Retinal pigment epithelial cell (primary cell): ENCODE measurements around the gene ABR.
A peak's percentile ranks its signal among the peaks of the same experiment; 100 is the strongest.

Source experiments
- DNase-seq: peaks from one replicate; pipeline ENCODE4 v3.0.0-alpha.2; 2010; ENCODE audit warnings: low read depth
- H3K4me3 ChIP-seq: 2 replicates; pipeline ENCODE4 v1.5.1; 2011; ENCODE audit warnings: mild to moderate bottlenecking, low read length, control low read depth, moderate library complexity
- TF ChIP-seq, protein P1 (sequence below): conservative IDR thresholded peaks from 2 replicates; pipeline ENCODE4 v1.5.1; 2011; ENCODE audit warnings: low read depth, low read length, control low read depth, inconsistent platforms

ABR gene

GRCh38 chr17:1188812-1189504 is 9.2 kb upstream of the ABR start:
- DNase-seq = peak; percentile 97
- TF ChIP-seq, protein P1, sequence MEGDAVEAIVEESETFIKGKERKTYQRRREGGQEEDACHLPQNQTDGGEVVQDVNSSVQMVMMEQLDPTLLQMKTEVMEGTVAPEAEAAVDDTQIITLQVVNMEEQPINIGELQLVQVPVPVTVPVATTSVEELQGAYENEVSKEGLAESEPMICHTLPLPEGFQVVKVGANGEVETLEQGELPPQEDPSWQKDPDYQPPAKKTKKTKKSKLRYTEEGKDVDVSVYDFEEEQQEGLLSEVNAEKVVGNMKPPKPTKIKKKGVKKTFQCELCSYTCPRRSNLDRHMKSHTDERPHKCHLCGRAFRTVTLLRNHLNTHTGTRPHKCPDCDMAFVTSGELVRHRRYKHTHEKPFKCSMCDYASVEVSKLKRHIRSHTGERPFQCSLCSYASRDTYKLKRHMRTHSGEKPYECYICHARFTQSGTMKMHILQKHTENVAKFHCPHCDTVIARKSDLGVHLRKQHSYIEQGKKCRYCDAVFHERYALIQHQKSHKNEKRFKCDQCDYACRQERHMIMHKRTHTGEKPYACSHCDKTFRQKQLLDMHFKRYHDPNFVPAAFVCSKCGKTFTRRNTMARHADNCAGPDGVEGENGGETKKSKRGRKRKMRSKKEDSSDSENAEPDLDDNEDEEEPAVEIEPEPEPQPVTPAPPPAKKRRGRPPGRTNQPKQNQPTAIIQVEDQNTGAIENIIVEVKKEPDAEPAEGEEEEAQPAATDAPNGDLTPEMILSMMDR = no peak
- no peak overlapping the region for H3K4me3 ChIP-seq

GRCh38 chr17:1186923-1187771 is 7.4 kb upstream of the ABR start:
- DNase-seq = peak; percentile 69
- peak overlapping the region; percentile 46 for H3K4me3 ChIP-seq
- TF ChIP-seq, protein P1 = peak; percentile 98

DNA sequence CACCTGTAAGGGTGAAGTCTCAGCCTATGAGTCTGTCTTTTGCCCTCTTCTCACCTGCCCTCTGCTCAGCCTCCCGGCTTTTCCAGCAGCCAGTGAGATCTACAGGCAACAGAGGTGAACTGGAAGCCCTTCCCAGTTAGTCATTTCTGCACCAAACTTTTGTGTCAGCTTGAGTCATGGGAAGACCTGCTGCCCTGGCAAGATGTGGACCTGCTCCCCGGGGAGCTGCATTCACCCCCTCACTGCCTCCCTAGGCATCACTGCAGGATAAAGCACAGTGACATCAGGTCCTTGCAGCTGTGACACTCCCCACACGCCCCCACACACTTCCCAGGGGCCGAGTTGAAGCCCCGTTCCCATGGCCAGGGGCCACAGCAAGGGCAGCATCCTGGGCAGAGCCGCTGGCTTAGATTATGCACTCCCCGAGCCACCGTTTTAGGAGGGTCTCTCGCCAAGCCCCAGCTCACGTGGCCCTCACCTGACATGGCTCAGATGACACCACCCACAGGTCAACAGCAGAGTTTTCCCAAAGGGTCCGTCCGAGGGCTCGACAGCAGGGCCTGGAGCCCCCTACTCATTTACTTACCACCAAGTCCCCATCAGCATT is 6.5 kb upstream of the ABR start:
- TF ChIP-seq, protein P1 = no peak
- no peak for DNase-seq
- peak overlapping the region; percentile 46 for H3K4me3 ChIP-seq

- H3K4me3 ChIP-seq = peak overlapping the region; percentile 1
- TF ChIP-seq, protein P1 = no peak
- DNase-seq = peak; percentile 93
These were observed 3.5 kb upstream of the ABR start for GRCh38 chr17:1183171-1183873.

GRCh38 chr17:1182811-1183170 is 3.0 kb upstream of the ABR start:
- DNase-seq = no peak
- H3K4me3 ChIP-seq = peak overlapping the region; percentile 1
- TF ChIP-seq, protein P1 = no peak

GRCh38 chr17:1181753-1182137 is 2.0 kb upstream of the ABR start:
- H3K4me3 ChIP-seq = no peak overlapping the region
- TF ChIP-seq, protein P1 = no peak
- no peak for DNase-seq
